Ascending aorta (tissue), 2 donors: ENCODE results near the gene CPNE1. TPM values are rescaled to one million over a fixed set of nuclear protein-coding genes. Genes with fewer than 3 reads are reported as not detected.

Source experiments
- DNase-seq, 2 donors: peaks; one replicate each; pipeline ENCODE4 v3.0.0-alpha.2; 2019; ENCODE audit warnings: low spot score in 2 of 2
- H3K27ac ChIP-seq, 2 donors: fragments of 200-600 bp; sonication (generic); one replicate each; pipeline ENCODE4 v1.5.1; 2016 to 2017; ENCODE audit warnings: mild to moderate bottlenecking in 1 of 2
- H3K27me3 ChIP-seq: fragments of 200-600 bp; sonication (generic); one replicate; pipeline ENCODE4 v1.5.1; 2017
- H3K36me3 ChIP-seq, 2 donors: fragments of 200-600 bp; sonication (generic); one replicate each; pipeline ENCODE4 v1.5.1; 2016
- H3K4me1 ChIP-seq, 2 donors: fragments of 200-600 bp; sonication (generic); one replicate each; pipeline ENCODE4 v1.5.1; 2016 to 2017; ENCODE audit warnings: mild to moderate bottlenecking in 1 of 2
- H3K4me3 ChIP-seq, 2 donors: fragments of 200-600 bp; sonication (generic); one replicate each; pipeline ENCODE4 v1.5.1; 2016 to 2017; ENCODE audit warnings: mild to moderate bottlenecking in 1 of 2
- H3K9me3 ChIP-seq, 2 donors: fragments of 200-600 bp; sonication (generic); one replicate each; pipeline ENCODE4 v1.5.1; 2016
- intact Hi-C: fragments of 100-400 bp; cut with DNase I; formaldehyde crosslinking; loops from one replicate; pipeline ENCODE4 v1.15.1; 2023
- total RNA-seq: library from RNA; depleted of rRNA; stranded (reverse); fragments of >200 nt; gene quantifications from one replicate; pipeline ENCODE4 v1.1.0, GENCODE V29; 2016
- TF ChIP-seq, protein P1 (sequence below), 3 experiments: fragments of 200-600 bp in 2 of 3; fragments of 450-650 bp in 1 of 3; sonication (generic) in 2 of 3; IDR thresholded peaks; one replicate each; pipeline ENCODE4 v1.5.1; 2016 to 2019; ENCODE audit warnings: antibody characterized with exemption in 3 of 3, mild to moderate bottlenecking in 1 of 3, moderate library complexity in 1 of 3

Gene CPNE1
- total RNA-seq, 1 donor from 2014 or later, result 208 TPM

DNA sequence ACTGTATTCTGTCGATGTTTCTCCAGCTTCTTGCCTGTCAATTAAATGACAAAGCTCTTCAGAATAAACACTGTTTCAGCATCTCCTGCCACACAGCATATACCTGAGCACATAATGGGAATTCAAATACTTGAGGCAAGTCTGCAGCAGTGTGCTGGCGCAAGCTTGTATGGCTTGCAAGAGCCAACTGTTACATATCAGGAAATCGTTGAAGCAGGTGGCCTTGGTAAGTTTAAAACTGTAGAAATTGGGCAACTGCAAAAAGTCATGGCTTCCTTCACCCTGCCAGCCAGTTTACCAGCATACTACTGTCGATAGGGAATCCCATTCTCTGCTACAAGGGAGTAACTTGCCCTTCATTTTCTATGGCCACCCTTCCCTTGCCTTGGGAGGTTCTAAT is 23.0 kb downstream of the CPNE1 start:
- peaks cover 0 to 3% of the 10 kb centered on the region in 2 donors for H3K4me1 ChIP-seq
- no peaks in the 10 kb centered on the region for H3K27me3 ChIP-seq
- intact Hi-C loops, result no loop called here
- no peaks in the 10 kb centered on the region for H3K9me3 ChIP-seq
- H3K4me3 ChIP-seq, result no peak overlapping the region
- TF ChIP-seq, protein P1, sequence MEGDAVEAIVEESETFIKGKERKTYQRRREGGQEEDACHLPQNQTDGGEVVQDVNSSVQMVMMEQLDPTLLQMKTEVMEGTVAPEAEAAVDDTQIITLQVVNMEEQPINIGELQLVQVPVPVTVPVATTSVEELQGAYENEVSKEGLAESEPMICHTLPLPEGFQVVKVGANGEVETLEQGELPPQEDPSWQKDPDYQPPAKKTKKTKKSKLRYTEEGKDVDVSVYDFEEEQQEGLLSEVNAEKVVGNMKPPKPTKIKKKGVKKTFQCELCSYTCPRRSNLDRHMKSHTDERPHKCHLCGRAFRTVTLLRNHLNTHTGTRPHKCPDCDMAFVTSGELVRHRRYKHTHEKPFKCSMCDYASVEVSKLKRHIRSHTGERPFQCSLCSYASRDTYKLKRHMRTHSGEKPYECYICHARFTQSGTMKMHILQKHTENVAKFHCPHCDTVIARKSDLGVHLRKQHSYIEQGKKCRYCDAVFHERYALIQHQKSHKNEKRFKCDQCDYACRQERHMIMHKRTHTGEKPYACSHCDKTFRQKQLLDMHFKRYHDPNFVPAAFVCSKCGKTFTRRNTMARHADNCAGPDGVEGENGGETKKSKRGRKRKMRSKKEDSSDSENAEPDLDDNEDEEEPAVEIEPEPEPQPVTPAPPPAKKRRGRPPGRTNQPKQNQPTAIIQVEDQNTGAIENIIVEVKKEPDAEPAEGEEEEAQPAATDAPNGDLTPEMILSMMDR (IDR thresholded peaks at IDR 0.05), result no peak
- no peaks in the 10 kb centered on the region for H3K36me3 ChIP-seq
- DNase-seq, result no peak
- no peak overlapping the region for H3K27ac ChIP-seq

- no peak for DNase-seq
- TF ChIP-seq, protein P1 (IDR thresholded peaks at IDR 0.05), result no peak
- Histone ChIP-seq H3K36me3 (no peaks in the 10 kb centered on the region), H3K27ac (no peak overlapping the region), H3K27me3 (no peaks in the 10 kb centered on the region), H3K4me1 (peaks cover 0 to 3% of the 10 kb centered on the region in 2 donors), H3K4me3 (no peak overlapping the region), H3K9me3 (no peaks in the 10 kb centered on the region)
- intact Hi-C loops, result no loop called here
Measured at GRCh38 chr20:35640724-35641123, 24.0 kb downstream of the CPNE1 start.

- no peak for DNase-seq
- Histone ChIP-seq H3K36me3 (no peaks in the 10 kb centered on the region), H3K9me3 (no peaks in the 10 kb centered on the region), H3K4me1 (no peaks in the 10 kb centered on the region), H3K27me3 (no peaks in the 10 kb centered on the region), H3K27ac (no peak overlapping the region), H3K4me3 (no peak overlapping the region)
- TF ChIP-seq, protein P1 (IDR thresholded peaks at IDR 0.05), result no peak
- intact Hi-C loops, result no loop called here
Measured at GRCh38 chr20:35638751-35639150, 25.9 kb downstream of the CPNE1 start.

DNA sequence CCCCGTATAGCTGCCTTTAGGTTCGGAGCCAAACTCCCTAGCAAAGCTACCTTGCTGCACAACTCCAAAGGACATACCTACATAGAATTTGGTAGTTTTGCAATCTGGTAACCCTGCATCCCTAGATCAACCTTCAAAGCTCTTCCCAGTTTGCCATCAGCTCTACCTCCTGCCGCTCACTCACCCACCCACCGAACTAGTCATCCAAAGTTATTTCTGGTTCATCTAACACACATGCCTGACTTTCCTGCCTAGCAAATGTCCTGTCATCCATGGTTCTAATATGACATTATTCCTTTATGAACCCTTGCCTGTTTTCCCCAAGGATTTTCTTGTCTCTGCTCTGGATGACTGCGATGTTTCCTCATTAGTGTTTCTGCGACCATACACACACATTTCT is 27.4 kb downstream of the CPNE1 start:
- intact Hi-C loops, result no loop called here
- Histone ChIP-seq H3K4me3 (no peak overlapping the region), H3K27me3 (no peaks in the 10 kb centered on the region), H3K36me3 (peaks cover 0 to 6% of the 10 kb centered on the region in 2 donors), H3K27ac (no peak overlapping the region), H3K9me3 (no peaks in the 10 kb centered on the region), H3K4me1 (no peaks in the 10 kb centered on the region)
- TF ChIP-seq, protein P1 (IDR thresholded peaks at IDR 0.05), result no peak
- DNase-seq, result no peak

- Histone ChIP-seq H3K4me1 (no peaks in the 10 kb centered on the region), H3K4me3 (no peak overlapping the region), H3K36me3 (peaks cover 9 to 17% of the 10 kb centered on the region in 2 donors), H3K27ac (no peak overlapping the region), H3K9me3 (no peaks in the 10 kb centered on the region), H3K27me3 (no peaks in the 10 kb centered on the region)
- no peak for DNase-seq
- TF ChIP-seq, protein P1 (IDR thresholded peaks at IDR 0.05), result no peak
- intact Hi-C loops, result no loop called here
Measured at GRCh38 chr20:35636095-35636494, 28.6 kb downstream of the CPNE1 start.

DNA sequence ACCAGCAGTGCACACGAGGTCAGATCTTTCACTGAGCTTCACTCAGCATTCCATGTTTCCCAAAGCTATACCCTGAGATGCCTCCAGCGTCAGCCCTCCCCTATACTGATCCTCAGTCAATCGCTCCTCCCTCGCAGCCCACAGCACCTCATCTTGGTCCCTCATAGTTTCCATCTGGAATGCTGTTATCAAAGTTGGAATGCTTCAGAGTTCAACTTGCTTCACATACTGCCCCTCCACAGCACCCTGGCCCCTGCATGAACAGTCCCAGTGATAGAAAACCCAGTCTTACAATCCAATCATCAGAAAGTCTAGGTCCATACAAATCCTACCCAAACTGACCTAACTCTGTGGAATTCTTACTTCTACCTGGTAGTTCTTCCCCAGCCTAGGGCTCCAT is 29.0 kb downstream of the CPNE1 start:
- TF ChIP-seq, protein P1 (IDR thresholded peaks at IDR 0.05), result no peak
- Histone ChIP-seq H3K27me3 (no peaks in the 10 kb centered on the region), H3K4me3 (no peak overlapping the region), H3K4me1 (no peaks in the 10 kb centered on the region), H3K36me3 (peaks cover 14 to 22% of the 10 kb centered on the region in 2 donors), H3K9me3 (no peaks in the 10 kb centered on the region), H3K27ac (no peak overlapping the region)
- intact Hi-C loops, result no loop called here
- DNase-seq, result no peak
